ENCODE data around the gene CCDC188.

- TF ChIP-seq POLR2A (IDR thresholded peaks at IDR 0.05; ENCODE audit: extremely low read depth, insufficient read length) (no peak), CTCF (IDR thresholded peaks at IDR 0.05; ENCODE audit: low read depth, low read length) (no peak)
These were observed 24.7 kb upstream of the CCDC188 start for GRCh38 chr22:20175597-20175900.
